Tibial nerve (tissue), 4 donors: ENCODE results near the gene C2orf15.
"Not testable (repeated sequence)": the region's sequence is repeated elsewhere in the genome, so short reads cannot be mapped to it uniquely, and the experiment has no call there.

ENCODE experiments used
- CTCF ChIP-seq, 5 experiments: fragments of 200-600 bp in 3 of 5; fragments of 450-650 bp in 2 of 5; sonication (generic) in 3 of 5; IDR thresholded peaks; one replicate each; pipeline ENCODE4 v1.5.1; 2016 to 2019; ENCODE audit warnings: antibody characterized with exemption in 5 of 5, mild to moderate bottlenecking in 3 of 5, moderate library complexity in 2 of 5
- EP300 ChIP-seq, 2 donors: sonication (generic); formaldehyde crosslinking; IDR thresholded peaks; one replicate each; pipeline ENCODE4 v1.6.1; 2017; ENCODE audit warnings: antibody characterized with exemption in 2 of 2, mild to moderate bottlenecking in 1 of 2

DNA sequence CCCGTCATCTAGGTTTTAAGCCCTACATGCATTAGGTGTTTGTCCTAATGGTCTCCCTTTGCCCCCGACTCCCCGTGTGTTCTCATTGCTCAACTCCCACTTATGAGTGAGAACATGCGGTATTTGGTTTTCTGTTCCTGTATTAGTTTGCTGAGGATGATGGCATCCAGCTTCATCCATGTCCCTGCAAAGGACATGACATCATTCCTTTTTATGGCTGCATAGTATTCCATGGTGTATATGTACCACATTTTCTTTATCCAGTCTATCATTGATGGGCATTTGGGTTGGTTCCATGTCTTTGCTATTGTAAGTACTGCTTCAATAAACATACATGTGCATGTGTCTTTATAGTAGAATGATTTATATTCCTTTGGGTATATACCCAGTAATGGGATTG is 50.9 kb downstream of the C2orf15 start:
- not testable (repeated sequence) for TF ChIP-seq CTCF, EP300 (IDR thresholded peaks at IDR 0.05)
